GM12873 (cell line): ENCODE data around the gene GJD2.

Experiments used
- CTCF ChIP-seq: IDR thresholded peaks from 2 replicates; pipeline ENCODE4 v1.5.1; 2012; ENCODE audit warnings: low read depth, mild to moderate bottlenecking, moderate library complexity, low read length, control low read depth; ENCODE audit not compliant: insufficient read depth; ENCODE audit errors: missing control alignments

Gene GJD2

GRCh38 chr15:34795267-34796081 is 40.7 kb upstream of the GJD2 start, which contains the start of gene ACTC1:
Gene ACTC1 (minus strand): TSS chr15:34795549. CDS start chr15:34794808, 741 bp downstream.
- no peak for TF ChIP-seq CTCF

GRCh38 chr15:34794590-34795206 is 39.9 kb upstream of the GJD2 start:
- no peak for TF ChIP-seq CTCF

GRCh38 chr15:34793901-34794300 is 39.1 kb upstream of the GJD2 start:
- TF ChIP-seq CTCF, result no peak

GRCh38 chr15:34793071-34793470 is 38.3 kb upstream of the GJD2 start:
- TF ChIP-seq CTCF, result no peak

- TF ChIP-seq CTCF, result no peak
Measured at GRCh38 chr15:34791701-34792100, 36.9 kb upstream of the GJD2 start.

GRCh38 chr15:34790121-34790520 is 35.3 kb upstream of the GJD2 start:
- TF ChIP-seq CTCF, result no peak

- no peak for TF ChIP-seq CTCF
Measured at GRCh38 chr15:34789326-34789725, 34.5 kb upstream of the GJD2 start.
